Esophagus squamous epithelium (tissue), 4 donors: ENCODE data around the gene KIAA0753.

Source experiments
- CTCF ChIP-seq, 6 experiments: fragments of 450-650 bp in 4 of 6; fragments of 200-600 bp in 2 of 6; sonication (generic) in 2 of 6; IDR thresholded peaks; one replicate each; pipeline ENCODE4 v1.5.1; 2016 to 2019; ENCODE audit warnings: antibody characterized with exemption in 6 of 6, mild to moderate bottlenecking in 4 of 6, moderate library complexity in 4 of 6
- POLR2A ChIP-seq, 4 donors: fragments of 450-650 bp; IDR thresholded peaks; one replicate each; pipeline ENCODE4 v1.6.1; 2017; ENCODE audit warnings: antibody characterized with exemption in 4 of 4, mild to moderate bottlenecking in 4 of 4, moderate library complexity in 3 of 4

GRCh38 chr17:6569370-6570285 is 70.9 kb downstream of the KIAA0753 start:
- TF ChIP-seq CTCF (IDR thresholded peaks at IDR 0.05) (no peak), POLR2A (IDR thresholded peaks at IDR 0.05) (no peak)
